ENCODE results near the gene XG. TPM values are rescaled to one million over a fixed set of nuclear protein-coding genes. Genes with fewer than 3 reads are reported as not detected.

XG gene
- total RNA-seq, 1 experiment from 2014 or later = not detected

Other genes with a start within 250 kb of the XG start
- 463 and 527 TPM in 2 replicates for gene CD99, start 60.7 kb upstream of the XG start, total RNA-seq (2014; rRNA removed; shearing (Covaris generic))
- 13.0 and 19.0 TPM in 2 replicates for gene GYG2, start 76.9 kb downstream of the XG start, total RNA-seq (2014; rRNA removed; shearing (Covaris generic))
- 7.7 and 14.7 TPM in 2 replicates for gene ARSD, start 177.3 kb downstream of the XG start, total RNA-seq (2014; rRNA removed; shearing (Covaris generic))

Data from SJSA1 (cell line).